HS-5 (cell line): ENCODE data around the gene TNS3.

Source experiments
- DNase-seq: peaks from one replicate; pipeline ENCODE4 v3.0.0-alpha.2; 2012; ENCODE audit warnings: low read depth

TNS3 gene

GRCh38 chr7:47485640-47486435 lies 96.1 kb downstream of the TNS3 start:
- DNase-seq, result no peak

GRCh38 chr7:47484923-47485639 lies 96.8 kb downstream of the TNS3 start:
- DNase-seq, result no peak

- no peak for DNase-seq
These were observed 97.5 kb downstream of the TNS3 start for GRCh38 chr7:47484457-47484856.

GRCh38 chr7:47483604-47484273 lies 98.2 kb downstream of the TNS3 start:
- DNase-seq, result no peak

GRCh38 chr7:47482013-47482875 lies 99.7 kb downstream of the TNS3 start:
- DNase-seq, result peak; percentile 93

GRCh38 chr7:47481541-47482012 lies 100.3 kb downstream of the TNS3 start:
- no peak for DNase-seq

- no peak for DNase-seq
These were observed 101.1 kb downstream of the TNS3 start for GRCh38 chr7:47480576-47481538.

- no peak for DNase-seq
These were observed 101.9 kb downstream of the TNS3 start for GRCh38 chr7:47479821-47480575.

GRCh38 chr7:47478926-47479711 lies 102.8 kb downstream of the TNS3 start:
- no peak for DNase-seq

- DNase-seq, result no peak
These were observed 103.9 kb downstream of the TNS3 start for GRCh38 chr7:47478017-47478344.

GRCh38 chr7:47477191-47478016 lies 104.5 kb downstream of the TNS3 start:
- no peak for DNase-seq

GRCh38 chr7:47475880-47476227 lies 106.1 kb downstream of the TNS3 start:
- DNase-seq, result no peak

- DNase-seq, result peak; percentile 94
These were observed 106.7 kb downstream of the TNS3 start for GRCh38 chr7:47474937-47475879.

- DNase-seq, result no peak
These were observed 107.5 kb downstream of the TNS3 start for GRCh38 chr7:47474211-47474936.

- no peak for DNase-seq
These were observed 108.3 kb downstream of the TNS3 start for GRCh38 chr7:47473499-47474210.
